Sigmoid colon (tissue), 7 donors: ENCODE data around the gene EPHB1. TPM values are rescaled to one million over a fixed set of nuclear protein-coding genes. Genes with fewer than 3 reads are reported as not detected.
A peak's percentile ranks its signal among the peaks of the same experiment; 100 is the strongest.

Source experiments
- DNase-seq: peaks from one replicate; pipeline ENCODE4 v3.0.0-alpha.2; 2019
- H3K27ac ChIP-seq, 4 donors: fragments of 200-600 bp; sonication (generic); one replicate each; pipeline ENCODE4 v1.5.1; 2016 to 2019; ENCODE audit warnings: mild to moderate bottlenecking in 1 of 4
- H3K27me3 ChIP-seq, 3 donors: fragments of 200-600 bp; sonication (generic); one replicate each; pipeline ENCODE4 v1.5.1; 2019; ENCODE audit warnings: mild to moderate bottlenecking in 1 of 3
- H3K36me3 ChIP-seq, 4 donors: fragments of 200-600 bp; sonication (generic); one replicate each; pipeline ENCODE4 v1.5.1; 2016 to 2019
- H3K4me1 ChIP-seq, 4 donors: fragments of 200-600 bp; sonication (generic); one replicate each; pipeline ENCODE4 v1.5.1; 2017 to 2019
- H3K4me3 ChIP-seq, 4 donors: fragments of 200-600 bp; sonication (generic); one replicate each; pipeline ENCODE4 v1.5.1; 2017 to 2019; ENCODE audit warnings: mild to moderate bottlenecking in 2 of 4, moderate library complexity in 1 of 4
- H3K9me3 ChIP-seq, 4 donors: fragments of 200-600 bp in 3 of 4; sonication (generic) in 3 of 4; one replicate each; pipeline versions ENCODE4 v1.5.1 to v1.6.1; 2013 to 2019
- EP300 ChIP-seq, 4 donors: sonication (generic); formaldehyde crosslinking; IDR thresholded peaks; one replicate each; pipeline ENCODE4 v1.6.1; 2017; ENCODE audit warnings: antibody characterized with exemption in 4 of 4
- POLR2A ChIP-seq, 2 donors: fragments of 450-650 bp; IDR thresholded peaks; one replicate each; pipeline ENCODE4 v1.6.1; 2016; ENCODE audit warnings: antibody characterized with exemption in 2 of 2, mild to moderate bottlenecking in 2 of 2, moderate library complexity in 2 of 2
- POLR2AphosphoS5 ChIP-seq, 4 donors: sonication (generic); formaldehyde crosslinking; IDR thresholded peaks; one replicate each; pipeline ENCODE4 v1.6.1; 2017; ENCODE audit warnings: antibody characterized with exemption in 4 of 4
- WGBS, 2 donors: extraction: QIAGEN DNeasy Blood & Tissue Kit; methylation state at CpG; one replicate each; pipeline ENCODE4 v1.1.7; 2013; 5-methylcytosine and 5-hydroxymethylcytosine counted together
- intact Hi-C: fragments of 100-400 bp; cut with DNase I; formaldehyde crosslinking; loops from one replicate; pipeline ENCODE4 v1.15.1; 2023
- polyA plus RNA-seq, 3 donors: library from polyadenylated mRNA; stranded (reverse); fragments of 200-250 nt; gene quantifications; one replicate each; pipeline ENCODE4 v1.2.3, GENCODE V29; 2013
- total RNA-seq, 4 donors: library from RNA; depleted of rRNA; stranded (reverse); fragments of >200 nt; gene quantifications; one replicate each; pipeline ENCODE4 v1.1.0, GENCODE V29; 2016
- TF ChIP-seq, protein P1 (sequence below), 4 experiments: fragments of 450-650 bp in 3 of 4; fragments of 200-600 bp in 1 of 4; IDR thresholded peaks; one replicate each; pipeline ENCODE4 v1.5.1; 2016 to 2019; ENCODE audit warnings: antibody characterized with exemption in 4 of 4, mild to moderate bottlenecking in 3 of 4, moderate library complexity in 2 of 4
- donor health status: healthy with polysubstance abuse.
- donor health status: Bipolar disorder and iron deficiency.
- donor health status: healthy.

The EPHB1 gene
- total and polyA plus RNA-seq, 7 donors = 0.29 to 17.3 (median 3.6) TPM; not detected in 2

DNA sequence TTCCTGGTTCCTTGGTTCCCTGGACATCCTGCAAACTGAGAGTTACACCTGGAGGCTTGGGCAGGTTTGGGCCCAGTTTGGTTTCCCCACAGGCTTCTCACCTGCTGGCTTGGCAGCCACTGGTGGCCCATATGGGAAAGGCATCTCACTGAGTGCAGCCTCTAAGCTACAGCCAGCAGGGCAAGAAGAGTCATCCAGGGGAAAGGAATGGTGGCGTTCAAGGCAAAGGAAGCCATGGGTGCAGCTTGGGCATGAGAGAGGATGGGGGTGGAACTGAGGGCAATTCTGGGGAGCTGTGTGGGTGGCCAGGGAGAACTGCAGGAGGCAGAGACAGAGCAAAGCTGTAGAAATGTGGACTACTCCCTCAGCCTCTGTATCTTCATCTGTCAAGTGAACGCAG, 106.4 kb downstream of the EPHB1 start:
- no peak for DNase-seq
- Histone ChIP-seq H3K27ac (no peak overlapping the region), H3K4me3 (no peak overlapping the region), H3K27me3 (no peaks in the 10 kb centered on the region), H3K4me1 (peaks cover 0 to 47% (median 11%) of the 10 kb centered on the region in 4 donors), H3K9me3 (no peaks in the 10 kb centered on the region), H3K36me3 (no peaks in the 10 kb centered on the region)
- TF ChIP-seq, protein P1, sequence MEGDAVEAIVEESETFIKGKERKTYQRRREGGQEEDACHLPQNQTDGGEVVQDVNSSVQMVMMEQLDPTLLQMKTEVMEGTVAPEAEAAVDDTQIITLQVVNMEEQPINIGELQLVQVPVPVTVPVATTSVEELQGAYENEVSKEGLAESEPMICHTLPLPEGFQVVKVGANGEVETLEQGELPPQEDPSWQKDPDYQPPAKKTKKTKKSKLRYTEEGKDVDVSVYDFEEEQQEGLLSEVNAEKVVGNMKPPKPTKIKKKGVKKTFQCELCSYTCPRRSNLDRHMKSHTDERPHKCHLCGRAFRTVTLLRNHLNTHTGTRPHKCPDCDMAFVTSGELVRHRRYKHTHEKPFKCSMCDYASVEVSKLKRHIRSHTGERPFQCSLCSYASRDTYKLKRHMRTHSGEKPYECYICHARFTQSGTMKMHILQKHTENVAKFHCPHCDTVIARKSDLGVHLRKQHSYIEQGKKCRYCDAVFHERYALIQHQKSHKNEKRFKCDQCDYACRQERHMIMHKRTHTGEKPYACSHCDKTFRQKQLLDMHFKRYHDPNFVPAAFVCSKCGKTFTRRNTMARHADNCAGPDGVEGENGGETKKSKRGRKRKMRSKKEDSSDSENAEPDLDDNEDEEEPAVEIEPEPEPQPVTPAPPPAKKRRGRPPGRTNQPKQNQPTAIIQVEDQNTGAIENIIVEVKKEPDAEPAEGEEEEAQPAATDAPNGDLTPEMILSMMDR (IDR thresholded peaks at IDR 0.05) = no peak
- TF ChIP-seq POLR2A (IDR thresholded peaks at IDR 0.05) (no peak), EP300 (IDR thresholded peaks at IDR 0.05) (no peak), POLR2AphosphoS5 (IDR thresholded peaks at IDR 0.05) (no peak)
- 89 to 90% methylated on average over 2 of the region's 2 CpGs for WGBS, 2 donors
- intact Hi-C loops = no loop called here

DNA sequence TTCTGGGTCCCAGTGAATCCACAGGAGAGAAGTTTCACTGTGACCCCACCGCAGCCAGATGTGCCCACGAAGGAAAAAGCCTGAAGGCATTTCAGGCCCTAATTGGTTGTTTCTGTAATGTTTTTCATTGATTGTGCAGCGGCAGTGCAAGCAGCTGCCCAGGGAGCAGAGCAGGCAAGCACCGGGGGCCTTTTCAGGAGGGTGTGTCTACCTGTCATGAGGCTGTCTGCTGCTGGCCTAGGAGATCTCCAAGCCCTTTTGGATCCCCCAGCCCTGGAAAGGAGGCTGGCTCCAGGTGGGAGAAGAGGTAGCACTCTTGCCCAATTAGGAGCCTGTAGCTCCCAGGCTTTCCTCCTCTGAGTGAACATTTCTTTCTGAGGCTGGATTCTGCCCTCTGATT, 108.8 kb downstream of the EPHB1 start:
- peak overlapping the region in 1 of 4 donors; percentile 45 for H3K27ac ChIP-seq
- no peaks in the 10 kb centered on the region for H3K36me3 ChIP-seq
- intact Hi-C loops = no loop called here
- no peaks in the 10 kb centered on the region for H3K27me3 ChIP-seq
- peaks cover 0 to 54% (median 11%) of the 10 kb centered on the region in 4 donors for H3K4me1 ChIP-seq
- WGBS, 2 donors = 60% methylated on average over 4 of the region's 4 CpGs
- TF ChIP-seq, protein P1 (IDR thresholded peaks at IDR 0.05) = no peak
- no peak for TF ChIP-seq EP300 (IDR thresholded peaks at IDR 0.05)
- TF ChIP-seq POLR2AphosphoS5 (IDR thresholded peaks at IDR 0.05) = no peak
- no peak for TF ChIP-seq POLR2A (IDR thresholded peaks at IDR 0.05)
- H3K4me3 ChIP-seq = no peak overlapping the region
- H3K9me3 ChIP-seq = no peaks in the 10 kb centered on the region
- no peak for DNase-seq

DNA sequence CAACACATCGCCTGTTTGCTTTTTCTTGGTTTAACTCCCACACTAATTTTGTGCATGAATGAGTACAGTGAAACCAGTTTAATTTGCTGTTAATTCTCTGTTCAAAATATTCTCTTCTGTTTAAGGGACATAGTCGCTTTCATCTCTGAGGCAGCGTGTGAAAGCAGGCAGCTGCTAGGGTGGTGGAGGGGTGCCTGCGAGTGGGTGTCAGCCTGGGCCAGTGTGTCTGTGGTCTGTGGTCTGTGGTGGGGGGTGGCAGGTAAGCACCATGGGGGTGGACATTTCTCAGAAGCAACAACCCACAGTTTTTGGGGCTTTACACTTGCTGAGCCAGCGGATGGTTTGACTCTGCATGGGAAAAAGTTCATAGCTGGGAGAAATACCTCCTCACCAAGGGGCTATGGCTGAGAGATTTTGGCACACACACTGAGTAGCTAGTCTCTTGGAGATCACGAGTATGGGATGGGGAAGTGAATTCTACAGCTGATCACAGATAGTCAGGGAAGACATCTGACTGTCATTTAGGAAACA, 109.2 kb downstream of the EPHB1 start:
- peak overlapping the region in 1 of 4 donors; percentile 45 for H3K27ac ChIP-seq
- intact Hi-C loops = no loop called here
- H3K27me3 ChIP-seq = no peaks in the 10 kb centered on the region
- DNase-seq = no peak
- TF ChIP-seq POLR2A (IDR thresholded peaks at IDR 0.05) (no peak), POLR2AphosphoS5 (IDR thresholded peaks at IDR 0.05) (no peak), EP300 (IDR thresholded peaks at IDR 0.05) (no peak)
- TF ChIP-seq, protein P1 (IDR thresholded peaks at IDR 0.05) = no peak
- no peaks in the 10 kb centered on the region for H3K9me3 ChIP-seq
- peaks cover 0 to 54% (median 11%) of the 10 kb centered on the region in 4 donors for H3K4me1 ChIP-seq
- no peaks in the 10 kb centered on the region for H3K36me3 ChIP-seq
- no peak overlapping the region for H3K4me3 ChIP-seq
- WGBS, 2 donors = 48 to 75% methylated on average over 6 of the region's 6 CpGs

DNA sequence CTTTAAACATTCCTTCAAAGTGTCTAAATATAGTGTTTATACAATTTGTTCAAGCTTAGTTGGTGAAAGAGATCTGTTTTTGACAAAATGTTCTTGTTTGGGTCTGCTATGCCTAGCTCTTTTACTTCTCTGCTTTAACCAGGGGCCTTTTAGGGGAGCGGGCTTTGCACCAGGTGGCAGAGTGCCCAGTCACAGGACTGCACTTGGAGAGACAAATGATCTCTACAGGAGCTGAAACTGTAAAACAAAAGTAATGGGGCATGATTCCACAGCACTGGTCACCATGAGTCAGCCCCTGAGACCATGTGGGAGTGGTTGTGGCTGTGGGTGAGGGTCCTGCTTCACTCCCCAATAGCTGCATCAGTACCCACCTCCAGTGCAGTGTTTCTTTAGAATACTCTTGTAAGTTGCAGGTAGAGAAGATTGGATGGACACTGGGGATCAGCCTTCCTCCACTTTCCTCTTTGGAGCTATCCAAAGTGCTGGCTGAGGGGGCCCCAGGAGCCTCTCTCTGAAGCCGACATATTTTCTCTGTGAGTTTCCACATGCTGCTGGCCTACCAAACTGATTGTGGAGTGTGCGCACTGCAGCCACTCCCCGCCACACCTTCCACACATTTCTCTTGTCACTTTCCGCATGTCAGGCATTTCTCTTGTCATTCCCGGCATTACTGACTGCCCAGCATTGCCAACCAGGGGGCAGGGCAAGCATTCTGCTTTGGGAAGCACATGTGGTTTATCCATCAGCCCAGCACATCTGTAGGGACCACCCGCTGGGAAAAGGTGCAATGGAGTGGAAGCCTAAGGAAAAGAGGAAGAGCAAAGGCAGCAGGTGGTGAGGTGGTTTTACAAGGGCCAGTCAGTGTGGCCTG, 110.0 kb downstream of the EPHB1 start:
- H3K4me3 ChIP-seq = no peak overlapping the region
- no peaks in the 10 kb centered on the region for H3K9me3 ChIP-seq
- H3K4me1 ChIP-seq = peaks cover 0 to 54% (median 11%) of the 10 kb centered on the region in 4 donors
- H3K27ac ChIP-seq = peak overlapping the region in 1 of 4 donors; percentile 45
- TF ChIP-seq POLR2AphosphoS5 (IDR thresholded peaks at IDR 0.05) = no peak
- TF ChIP-seq POLR2A (IDR thresholded peaks at IDR 0.05) = no peak
- no peak for TF ChIP-seq EP300 (IDR thresholded peaks at IDR 0.05)
- TF ChIP-seq, protein P1 (IDR thresholded peaks at IDR 0.05) = no peak
- intact Hi-C loops = no loop called here
- peak; percentile 73 for DNase-seq
- H3K27me3 ChIP-seq = no peaks in the 10 kb centered on the region
- WGBS, 2 donors = 82 to 83% methylated on average over 7 of the region's 7 CpGs
- H3K36me3 ChIP-seq = no peaks in the 10 kb centered on the region
